Thyroid gland (tissue), 4 donors: ENCODE results near the gene RGR. TPM values are rescaled to one million over a fixed set of nuclear protein-coding genes. Genes with fewer than 3 reads are reported as not detected.

Experiments
- DNase-seq, 2 donors: peaks; one replicate each; pipeline ENCODE4 v3.0.0-alpha.2; 2019
- H3K27ac ChIP-seq, 3 donors: fragments of 200-600 bp; sonication (generic); 1 replicate in 2 of 3; 2 replicates in 1 of 3; pipeline ENCODE4 v1.5.1; 2016 to 2019; ENCODE audit warnings: mild to moderate bottlenecking in 1 of 3, moderate library complexity in 1 of 3
- H3K27me3 ChIP-seq: fragments of 200-600 bp; sonication (generic); one replicate; pipeline ENCODE4 v1.5.1; 2019
- H3K36me3 ChIP-seq, 2 donors: fragments of 200-600 bp; sonication (generic); one replicate each; pipeline ENCODE4 v1.5.1; 2016 to 2019
- H3K4me1 ChIP-seq, 2 donors: fragments of 200-600 bp; sonication (generic); one replicate each; pipeline ENCODE4 v1.5.1; 2017 to 2019
- H3K4me3 ChIP-seq, 3 donors: fragments of 200-600 bp; sonication (generic); replicated peaks in 1 of 3; 1 replicate in 2 of 3; 2 replicates in 1 of 3; pipeline ENCODE4 v1.5.1; 2016; ENCODE audit warnings: mild to moderate bottlenecking in 1 of 3
- H3K9me3 ChIP-seq: fragments of 200-600 bp; sonication (generic); one replicate; pipeline ENCODE4 v1.5.1; 2017
- CTCF ChIP-seq, 6 experiments: fragments of 200-600 bp in 3 of 6; fragments of 450-650 bp in 3 of 6; sonication (generic) in 3 of 6; IDR thresholded peaks; one replicate each; pipeline ENCODE4 v1.5.1; 2016 to 2019; ENCODE audit warnings: antibody characterized with exemption in 6 of 6, mild to moderate bottlenecking in 2 of 6, inconsistent platforms in 1 of 6, moderate library complexity in 1 of 6
- POLR2A ChIP-seq, 2 donors: fragments of 450-650 bp; IDR thresholded peaks; one replicate each; pipeline ENCODE4 v1.6.1; 2017; ENCODE audit warnings: antibody characterized with exemption in 2 of 2, mild to moderate bottlenecking in 2 of 2, moderate library complexity in 1 of 2
- WGBS, 2 donors: methylation state at CpG; one replicate each; pipeline ENCODE4 v1.1.5; 2017; 5-methylcytosine and 5-hydroxymethylcytosine counted together
- intact Hi-C: fragments of 100-400 bp; cut with DNase I; formaldehyde crosslinking; loops from one replicate; pipeline ENCODE4 v1.15.1; 2023
- total RNA-seq, 4 donors: library from RNA; depleted of rRNA; stranded (reverse); fragments of >200 nt; gene quantifications; one replicate each; pipeline ENCODE4 v1.2.3, GENCODE V29; 2016

The RGR gene, protein sequence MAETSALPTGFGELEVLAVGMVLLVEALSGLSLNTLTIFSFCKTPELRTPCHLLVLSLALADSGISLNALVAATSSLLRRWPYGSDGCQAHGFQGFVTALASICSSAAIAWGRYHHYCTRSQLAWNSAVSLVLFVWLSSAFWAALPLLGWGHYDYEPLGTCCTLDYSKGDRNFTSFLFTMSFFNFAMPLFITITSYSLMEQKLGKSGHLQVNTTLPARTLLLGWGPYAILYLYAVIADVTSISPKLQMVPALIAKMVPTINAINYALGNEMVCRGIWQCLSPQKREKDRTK
- under 1 TPM in 1 of 4 donors, not detected in 3; 0.11 TPM for total RNA-seq

GRCh38 chr10:84244651-84245270, at the start of gene RGR:
Gene RGR (plus strand): TSS chr10:84245053. CDS start chr10:84245091, 38 bp downstream.
- no peak within 1 kb of the TSS for H3K27ac ChIP-seq
- H3K4me3 ChIP-seq = no peak within 1 kb of the TSS
- no peaks in the 10 kb centered on the region for H3K36me3 ChIP-seq
- TF ChIP-seq CTCF (IDR thresholded peaks at IDR 0.05) (no peak), POLR2A (IDR thresholded peaks at IDR 0.05) (no peak)
- no peaks in the 10 kb centered on the region for H3K27me3 ChIP-seq
- intact Hi-C loops = no loop called here
- no peak for DNase-seq
- no peaks in the 10 kb centered on the region for H3K9me3 ChIP-seq
- 53 to 68% methylated on average over 8 to 9 of the region's 9 CpGs for WGBS, 2 donors
- H3K4me1 ChIP-seq = no peaks in the 10 kb centered on the region

DNA sequence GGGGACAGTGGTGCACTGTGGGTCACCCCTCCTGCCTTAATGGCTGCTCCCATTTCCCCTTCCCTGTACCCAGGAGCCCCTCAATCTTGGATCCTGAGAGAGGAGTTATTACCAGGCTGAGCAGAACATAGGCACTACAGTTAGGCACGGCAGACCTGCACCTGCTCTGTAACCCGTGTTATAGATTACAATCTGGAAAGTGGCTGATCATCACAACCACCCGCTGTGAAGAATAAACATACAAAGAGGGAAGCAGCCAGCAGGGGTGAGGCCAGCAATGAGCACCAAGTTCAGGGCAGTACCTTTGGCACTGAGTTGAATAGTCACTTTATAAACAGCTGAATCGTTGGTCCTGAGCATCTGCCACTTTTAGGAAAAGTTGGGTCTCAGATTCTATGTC, 48.8 kb upstream of the RGR start:
- 24 to 29% methylated on average over 4 of the region's 4 CpGs for WGBS, 2 donors
- no peaks in the 10 kb centered on the region for H3K36me3 ChIP-seq
- H3K27me3 ChIP-seq = no peaks in the 10 kb centered on the region
- TF ChIP-seq POLR2A (IDR thresholded peaks at IDR 0.05) = no peak
- TF ChIP-seq CTCF (IDR thresholded peaks at IDR 0.05) = no peak
- no peaks in the 10 kb centered on the region for H3K9me3 ChIP-seq
- no peak overlapping the region for H3K27ac ChIP-seq
- intact Hi-C loops = no loop called here
- H3K4me1 ChIP-seq = peaks cover 3 to 26% of the 10 kb centered on the region in 2 donors
- DNase-seq = no peak
- H3K4me3 ChIP-seq = no peak overlapping the region

DNA sequence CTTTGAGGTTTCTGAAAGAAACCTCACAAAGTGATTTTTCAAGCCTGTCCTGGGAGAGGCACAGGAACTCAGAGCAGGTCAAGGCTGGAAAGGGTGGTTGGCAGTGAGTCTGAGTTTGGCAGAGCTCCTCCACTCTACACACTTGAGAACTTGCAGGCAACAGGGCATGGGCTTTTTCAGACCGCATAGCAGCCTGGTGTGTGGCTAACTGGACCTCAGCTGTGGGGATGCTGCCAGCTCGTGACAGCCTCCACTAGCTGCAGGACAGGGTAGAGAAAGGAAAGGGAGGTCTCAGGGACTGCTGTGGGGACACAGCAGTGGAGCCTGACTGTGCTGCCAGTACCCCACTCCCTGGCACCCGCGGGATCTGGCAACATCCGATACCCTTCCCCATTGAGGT, 47.9 kb upstream of the RGR start:
- intact Hi-C loops = no loop called here
- no peak overlapping the region for H3K27ac ChIP-seq
- H3K36me3 ChIP-seq = no peaks in the 10 kb centered on the region
- peak; percentile 83 to 88 for DNase-seq
- H3K27me3 ChIP-seq = no peaks in the 10 kb centered on the region
- H3K4me3 ChIP-seq = no peak overlapping the region
- H3K9me3 ChIP-seq = no peaks in the 10 kb centered on the region
- peaks cover 3 to 26% of the 10 kb centered on the region in 2 donors for H3K4me1 ChIP-seq
- WGBS, 2 donors = 42 to 57% methylated on average over 5 of the region's 5 CpGs
- TF ChIP-seq CTCF (IDR thresholded peaks at IDR 0.05) (no peak), POLR2A (IDR thresholded peaks at IDR 0.05) (no peak)

GRCh38 chr10:84197643-84198042, 47.2 kb upstream of the RGR start:
- 70 to 86% methylated on average over 5 of the region's 5 CpGs for WGBS, 2 donors
- DNase-seq = no peak
- no peaks in the 10 kb centered on the region for H3K9me3 ChIP-seq
- no peak overlapping the region for H3K27ac ChIP-seq
- H3K27me3 ChIP-seq = no peaks in the 10 kb centered on the region
- H3K36me3 ChIP-seq = no peaks in the 10 kb centered on the region
- no peak overlapping the region for H3K4me3 ChIP-seq
- intact Hi-C loops = no loop called here
- TF ChIP-seq POLR2A (IDR thresholded peaks at IDR 0.05) (no peak), CTCF (IDR thresholded peaks at IDR 0.05) (no peak)
- H3K4me1 ChIP-seq = peaks cover 3 to 26% of the 10 kb centered on the region in 2 donors

DNA sequence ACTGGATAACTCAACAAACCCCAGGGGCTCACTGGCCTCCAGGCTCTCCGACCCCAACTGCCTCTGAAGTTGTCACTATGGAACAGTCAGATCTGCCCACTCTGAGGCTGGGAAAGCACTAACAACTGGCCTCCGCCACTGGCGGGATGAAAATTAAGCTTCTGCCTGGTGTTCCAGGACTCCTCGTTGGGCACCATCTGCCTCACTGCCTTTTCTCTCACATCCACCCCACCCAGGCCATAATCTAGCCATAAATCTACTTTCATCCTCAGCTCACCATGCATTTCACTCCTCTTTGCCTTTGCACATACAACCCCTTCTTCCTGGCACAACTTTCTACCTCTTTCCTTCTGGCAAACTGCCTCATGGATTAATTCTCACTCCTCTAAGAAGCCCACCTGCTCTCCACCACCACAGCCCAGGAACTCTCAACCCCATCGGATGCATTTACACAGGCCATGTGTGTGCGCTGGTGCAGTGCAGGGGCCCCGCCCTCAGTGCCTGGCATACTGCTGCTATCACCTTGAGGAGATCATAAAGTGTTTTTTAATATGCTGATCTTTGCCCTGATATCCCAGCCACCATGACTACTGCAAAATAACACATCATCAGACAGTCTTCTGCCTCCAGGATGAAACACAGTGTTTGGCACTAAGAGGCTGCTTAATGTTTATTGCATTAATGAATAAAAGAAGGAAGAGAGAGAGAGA, 46.5 kb upstream of the RGR start:
- no peak for TF ChIP-seq CTCF (IDR thresholded peaks at IDR 0.05)
- no peak for TF ChIP-seq POLR2A (IDR thresholded peaks at IDR 0.05)
- Histone ChIP-seq H3K27me3 (no peaks in the 10 kb centered on the region), H3K4me3 (no peak overlapping the region), H3K27ac (no peak overlapping the region), H3K9me3 (no peaks in the 10 kb centered on the region), H3K36me3 (no peaks in the 10 kb centered on the region), H3K4me1 (peaks cover 3 to 26% of the 10 kb centered on the region in 2 donors)
- no peak for DNase-seq
- 84 to 88% methylated on average over 7 of the region's 7 CpGs for WGBS, 2 donors
- intact Hi-C loops = no loop called here
